KBM-7 (cell line): ENCODE measurements around the gene C1QC.
A peak's percentile ranks its signal among the peaks of the same experiment; 100 is the strongest.

Source experiments
- DNase-seq: peaks from one replicate; pipeline ENCODE4 v3.0.0-alpha.2; 2015
- in situ Hi-C: fragments of 300-500 bp; cut with MboI; formaldehyde crosslinking; loops from 2 replicates; pipeline ENCODE4 v1.14.3; 2020; ENCODE audit warnings: low sequenced_read_pairs, low pct_unique_long_range_greater_than_20kb, mixed read lengths

C1QC gene

GRCh38 chr1:22615886-22616285, 27.5 kb upstream of the C1QC start:
- in situ Hi-C loops, result no loop called here

GRCh38 chr1:22616571-22616970, 26.9 kb upstream of the C1QC start:
- in situ Hi-C loops, result no loop called here

More at GRCh38 chr1:22615886-22616285, 27.5 kb upstream of the C1QC start:
- no peak for DNase-seq

GRCh38 chr1:22618056-22618455, 25.4 kb upstream of the C1QC start:
- in situ Hi-C loops, result no loop called here
- DNase-seq, result no peak

More at GRCh38 chr1:22616571-22616970, 26.9 kb upstream of the C1QC start:
- DNase-seq, result no peak

- DNase-seq, result peak; percentile 64
- in situ Hi-C loops, result no loop called here
Observed at GRCh38 chr1:22619252-22619651, 24.2 kb upstream of the C1QC start.

GRCh38 chr1:22619798-22620197, 23.6 kb upstream of the C1QC start:
- in situ Hi-C loops, result no loop called here
- DNase-seq, result no peak

- in situ Hi-C loops, result no loop called here
- no peak for DNase-seq
Observed at GRCh38 chr1:22621761-22622160, 21.7 kb upstream of the C1QC start.

- in situ Hi-C loops, result no loop called here
- peak; percentile 10 for DNase-seq
Observed at GRCh38 chr1:22625262-22625925, 18.0 kb upstream of the C1QC start.

GRCh38 chr1:22626237-22627157, 16.9 kb upstream of the C1QC start:
- in situ Hi-C loops, result no loop called here
- DNase-seq, result no peak

GRCh38 chr1:22627331-22627730, 16.1 kb upstream of the C1QC start:
- no peak for DNase-seq
- in situ Hi-C loops, result no loop called here

- no peak for DNase-seq
- in situ Hi-C loops, result no loop called here
Observed at GRCh38 chr1:22628698-22629444, 14.6 kb upstream of the C1QC start.

GRCh38 chr1:22629886-22630285, 13.5 kb upstream of the C1QC start:
- no peak for DNase-seq
- in situ Hi-C loops, result no loop called here

GRCh38 chr1:22633697-22634463, 9.6 kb upstream of the C1QC start:
- in situ Hi-C loops, result no loop called here

GRCh38 chr1:22635436-22635835, 8.0 kb upstream of the C1QC start:
- no peak for DNase-seq
- in situ Hi-C loops, result no loop called here

More at GRCh38 chr1:22633697-22634463, 9.6 kb upstream of the C1QC start:
- no peak for DNase-seq

- in situ Hi-C loops, result no loop called here
- DNase-seq, result no peak
Observed at GRCh38 chr1:22636353-22636752, 7.1 kb upstream of the C1QC start, which contains the start of gene C1QA. C1QA (plus strand) TSS chr1:22636628; CDS start chr1:22637617, 989 bp downstream.

- in situ Hi-C loops, result no loop called here
- DNase-seq, result no peak
Observed at GRCh38 chr1:22636927-22637326, 6.5 kb upstream of the C1QC start.

- in situ Hi-C loops, result no loop called here
- no peak for DNase-seq
Observed at GRCh38 chr1:22637907-22638445, 5.5 kb upstream of the C1QC start.

- in situ Hi-C loops, result no loop called here
- no peak for DNase-seq
Observed at GRCh38 chr1:22638476-22639234, 4.8 kb upstream of the C1QC start.

GRCh38 chr1:22639286-22639685, 4.1 kb upstream of the C1QC start:
- in situ Hi-C loops, result no loop called here
- DNase-seq, result peak; percentile 40
